ENCODE measurements around the gene PRR5.
"Not testable (repeated sequence)": the region's sequence is repeated elsewhere in the genome, so short reads cannot be mapped to it uniquely, and the experiment has no call there.

PRR5 gene

GRCh38 chr22:44737406-44738346 lies 35.7 kb downstream of the PRR5 start:
- no peak for DNase-seq

- DNase-seq, result no peak
These were observed 36.3 kb downstream of the PRR5 start for GRCh38 chr22:44738347-44738715.

DNA sequence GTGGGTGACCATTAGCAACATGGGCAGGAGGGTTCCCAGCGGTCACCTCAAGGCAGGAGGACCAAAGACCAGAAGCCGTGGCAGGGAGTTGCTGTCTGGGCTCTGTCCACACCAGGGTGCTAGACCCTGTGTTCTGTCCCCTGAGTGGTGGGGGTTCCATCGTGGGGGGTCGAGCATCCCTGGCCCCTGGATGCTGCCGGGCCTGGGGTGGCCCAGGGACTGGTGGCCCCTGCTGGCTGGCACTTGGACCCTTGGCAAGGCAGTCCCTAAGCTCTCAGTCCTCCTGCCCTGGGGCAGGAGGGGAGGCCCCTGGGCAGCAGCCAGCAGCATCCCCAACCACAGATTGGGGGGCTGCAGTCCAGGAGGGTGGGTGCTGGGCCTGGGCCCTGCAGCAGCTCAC lies 37.0 kb downstream of the PRR5 start:
- no peak for DNase-seq

DNA sequence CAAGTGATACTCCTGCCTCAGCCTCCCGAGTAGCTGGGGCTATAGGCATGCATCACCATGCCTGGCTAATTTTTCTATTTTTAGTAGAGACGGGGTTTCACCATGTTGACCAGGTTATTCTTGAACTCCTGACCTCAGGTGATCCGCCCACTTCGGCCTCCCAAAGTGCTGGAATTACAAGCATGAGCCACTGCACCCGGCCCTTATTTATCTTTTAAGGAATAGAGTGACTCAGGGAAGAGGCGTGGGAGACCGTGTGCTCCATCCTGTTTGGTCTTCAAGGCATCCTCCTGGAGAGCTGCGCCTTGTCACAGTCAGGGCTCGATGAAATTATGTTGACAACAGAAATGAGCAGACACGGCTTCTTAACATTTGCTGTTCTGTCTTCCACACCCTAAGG lies 37.7 kb downstream of the PRR5 start:
- DNase-seq, result not testable (repeated sequence)

DNA sequence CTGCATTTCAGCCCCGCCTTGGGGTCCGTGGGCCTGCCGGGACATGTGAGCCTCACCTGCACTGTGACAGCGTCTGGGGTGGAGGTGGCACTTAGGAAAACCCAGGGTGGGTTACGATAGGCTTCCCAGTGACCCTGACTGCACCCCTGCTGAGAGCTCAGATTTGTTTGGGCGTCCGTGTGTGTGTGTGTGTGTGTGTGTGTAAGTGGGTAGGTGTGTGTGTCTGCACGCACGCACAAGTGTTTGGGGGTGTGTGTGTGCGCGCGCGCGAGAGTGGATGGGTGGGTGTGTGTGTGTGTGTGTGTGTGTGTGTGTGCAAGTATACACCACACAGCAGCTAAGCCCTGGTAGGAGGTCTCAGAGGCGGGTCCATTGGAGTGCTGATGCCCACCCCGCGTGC lies 38.3 kb downstream of the PRR5 start:
- no peak for DNase-seq

DNA sequence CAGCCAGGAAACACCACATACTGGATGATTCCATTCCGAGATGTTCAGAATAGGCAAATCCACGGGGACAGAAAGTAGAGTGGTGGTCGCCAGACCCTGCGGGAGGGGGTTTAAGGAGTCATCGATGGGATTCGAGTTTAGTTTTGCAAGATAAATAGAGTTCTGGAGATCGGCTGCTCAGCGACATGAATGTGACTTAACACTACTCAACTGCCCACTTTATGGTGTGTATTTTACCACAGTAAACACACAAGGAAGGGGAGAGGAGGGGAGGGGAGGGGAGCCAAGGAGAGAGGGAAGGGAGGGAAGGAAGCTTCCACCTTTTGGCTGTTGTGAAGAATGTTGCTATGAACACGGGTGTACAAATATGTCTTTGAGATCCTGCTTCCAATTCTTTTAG lies 39.9 kb downstream of the PRR5 start:
- DNase-seq, result no peak

- DNase-seq, result no peak
These were observed 41.2 kb downstream of the PRR5 start for GRCh38 chr22:44743247-44743646.

GRCh38 chr22:44743804-44744211 lies 41.8 kb downstream of the PRR5 start:
- DNase-seq, result no peak

DNA sequence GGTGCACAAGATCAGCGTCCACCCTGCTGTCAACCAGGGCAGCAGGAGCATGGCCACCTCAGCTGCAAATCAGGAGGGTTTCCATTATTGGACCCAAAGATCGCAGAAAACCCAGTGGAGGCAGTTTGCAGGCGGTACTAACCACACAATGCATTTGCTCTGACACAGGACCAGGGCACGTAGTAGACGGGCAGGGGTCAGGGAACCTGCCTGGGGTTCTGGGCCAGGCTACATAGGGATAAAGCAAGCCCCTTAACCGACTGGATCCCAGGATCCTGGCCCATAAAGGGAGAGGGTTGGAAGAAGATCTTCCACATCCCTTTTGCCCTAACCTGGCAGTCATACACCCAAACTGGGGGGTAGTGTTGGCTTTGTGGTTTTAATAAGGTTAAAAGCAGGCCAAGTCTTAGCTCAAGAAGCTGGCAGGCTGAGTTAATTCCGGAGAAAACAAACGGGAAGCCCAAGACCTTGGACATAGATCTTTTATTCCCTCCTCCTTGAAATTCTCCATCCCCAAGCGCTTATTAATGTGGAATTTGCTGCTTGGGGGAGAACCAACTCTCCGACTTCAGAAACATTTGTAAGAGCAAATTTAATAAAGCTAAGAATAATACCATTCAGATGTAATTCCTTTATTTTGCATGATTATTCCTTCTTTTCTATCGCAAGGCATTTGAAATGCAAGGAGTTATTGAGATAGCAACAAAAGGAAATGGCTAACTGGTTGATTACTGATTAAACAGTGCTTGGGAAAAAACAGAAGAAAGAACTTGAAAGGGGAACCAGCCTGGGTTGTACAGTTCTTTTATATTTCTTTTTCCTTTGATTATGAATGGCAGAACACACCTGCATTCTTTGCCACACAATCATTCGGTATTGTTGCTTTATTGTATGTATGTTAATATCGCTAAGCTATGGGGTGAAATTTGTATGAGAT lies 44.1 kb downstream of the PRR5 start:
- DNase-seq, result no peak

GRCh38 chr22:44747784-44748127 lies 45.8 kb downstream of the PRR5 start:
- DNase-seq, result not testable (repeated sequence)

DNA sequence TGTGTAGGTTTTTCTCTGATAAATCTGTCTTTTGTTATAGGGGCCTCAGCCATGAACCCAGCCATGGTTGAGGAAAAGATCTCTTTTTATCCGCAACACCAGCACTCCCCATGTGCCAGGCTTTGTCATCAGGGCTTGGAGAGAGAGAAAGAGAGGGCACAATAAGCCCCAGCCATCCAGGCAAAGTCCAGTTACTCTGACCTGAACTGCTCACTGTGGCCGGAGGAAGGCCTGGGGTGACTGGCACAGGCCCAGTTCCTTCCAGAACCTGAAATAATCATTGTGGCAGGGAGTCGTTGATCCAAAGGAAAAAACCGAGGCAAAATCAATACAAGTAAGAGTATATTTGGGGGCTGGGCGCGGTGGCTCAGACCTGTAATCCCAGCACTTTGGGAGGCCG lies 46.5 kb downstream of the PRR5 start:
- no peak for DNase-seq

GRCh38 chr22:44750481-44750880 lies 48.5 kb downstream of the PRR5 start:
- no peak for DNase-seq

DNA sequence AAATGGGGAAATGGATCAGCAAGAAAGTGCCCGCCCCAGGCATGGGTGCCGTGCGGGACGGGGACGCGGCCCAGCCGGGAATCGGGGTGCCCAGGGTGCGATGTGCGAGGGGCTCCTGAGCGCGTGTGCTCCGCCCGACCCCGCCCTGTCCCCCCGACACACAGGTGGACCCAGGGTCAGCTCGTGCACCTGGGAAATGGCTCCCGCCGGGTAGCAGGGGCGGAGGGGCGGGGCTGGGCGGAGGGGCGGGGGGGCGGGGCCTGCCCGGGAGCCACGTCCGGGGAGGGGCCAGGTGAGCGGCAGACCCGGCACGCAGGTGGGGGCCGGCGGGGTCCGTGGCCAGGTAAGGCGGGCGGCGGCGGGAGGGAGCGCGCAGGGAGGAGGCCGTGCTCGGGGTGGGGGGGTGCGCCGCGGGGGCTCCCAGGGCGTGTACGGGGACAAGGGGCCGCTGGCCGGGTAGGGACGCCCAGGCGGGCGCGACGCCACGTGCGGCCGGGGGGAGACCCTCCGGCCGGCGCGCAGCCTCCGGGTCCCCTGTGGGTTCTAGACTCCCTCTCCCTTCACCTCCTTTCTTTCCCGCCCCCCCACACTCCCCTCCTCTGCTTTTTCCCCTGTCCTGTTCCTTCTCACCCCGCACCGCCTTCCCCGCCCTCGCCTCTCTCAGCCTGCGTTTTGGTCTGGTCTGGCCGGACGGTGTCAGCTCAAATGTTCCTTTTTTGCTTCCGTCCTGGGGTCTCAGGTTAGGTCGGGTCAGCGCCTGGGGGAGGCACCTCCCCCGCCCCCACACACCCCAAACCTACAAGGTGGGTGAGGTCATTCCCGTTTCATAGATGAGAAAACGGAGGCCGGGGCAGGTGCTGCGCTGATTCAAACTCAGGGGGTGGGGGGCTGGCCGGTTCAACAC lies 50.5 kb downstream of the PRR5 start, which contains the start of gene ARHGAP8:
Gene ARHGAP8 (plus strand): TSS at position 291 of the 904 bp plus-strand sequence. CDS start 33,953 bp downstream, outside the sequence.
- DNase-seq, result peak; percentile 50

DNA sequence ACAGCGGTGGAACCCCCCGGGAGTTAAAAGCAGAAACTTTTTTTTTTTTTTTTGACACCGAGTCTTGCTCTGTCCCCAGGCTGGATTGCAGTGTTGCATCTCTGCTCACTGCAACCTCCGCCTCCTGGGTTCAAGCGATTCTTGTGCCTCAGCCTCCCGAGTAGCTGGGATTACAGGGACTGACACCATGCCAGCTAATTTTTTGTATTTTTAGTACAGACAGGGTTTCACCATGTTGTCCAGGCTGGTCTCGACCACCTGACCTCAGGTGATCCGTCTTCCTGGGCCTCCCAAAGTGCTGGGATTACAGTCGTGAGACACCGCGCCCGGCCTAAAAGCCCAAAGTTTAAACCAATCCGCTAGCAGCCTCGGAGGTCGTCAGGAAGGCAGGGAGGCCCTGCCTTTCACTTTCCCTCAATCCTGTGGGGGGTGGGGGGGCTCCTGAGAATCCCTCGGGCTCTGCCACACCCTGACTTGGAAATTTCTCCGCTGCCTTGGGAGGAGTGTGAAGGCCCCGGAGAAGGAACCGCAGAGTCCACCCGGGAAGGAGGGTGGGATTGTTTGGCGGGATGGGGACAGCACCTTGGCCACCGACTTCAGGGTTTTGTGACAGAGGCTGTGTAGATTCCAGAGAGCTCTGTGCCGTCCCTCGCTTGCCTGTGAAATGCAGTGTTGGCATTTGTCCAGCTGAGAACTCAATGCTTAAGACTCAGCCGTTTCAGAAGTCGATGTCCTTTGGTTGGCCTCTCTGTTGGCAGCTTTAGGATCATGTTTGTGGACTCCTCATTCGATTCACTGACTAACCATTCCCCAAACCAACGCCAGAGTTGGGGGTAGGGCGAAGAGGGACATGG lies 51.4 kb downstream of the PRR5 start:
- no peak for DNase-seq

DNA sequence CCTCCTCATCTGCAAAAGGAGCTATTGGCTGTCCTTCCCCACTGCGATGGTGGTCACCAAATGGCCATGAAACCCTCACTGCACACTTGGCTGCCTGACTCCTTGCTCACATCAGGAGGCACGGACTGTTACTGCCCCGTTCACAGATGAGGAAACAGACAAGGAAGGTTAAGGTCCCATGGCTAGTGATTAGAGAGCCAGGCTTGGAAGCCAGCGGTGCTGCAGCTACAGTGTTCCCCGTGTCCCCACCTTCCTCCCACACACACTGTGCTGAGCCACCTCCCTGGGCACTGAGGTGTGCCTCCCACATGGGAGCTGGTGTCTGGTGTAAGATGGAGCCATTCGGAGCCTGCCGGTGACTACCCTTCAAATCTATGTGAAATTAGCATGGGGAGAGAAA lies 53.0 kb downstream of the PRR5 start:
- DNase-seq, result no peak

- no peak for DNase-seq
These were observed 53.4 kb downstream of the PRR5 start for GRCh38 chr22:44755417-44755816.

DNA sequence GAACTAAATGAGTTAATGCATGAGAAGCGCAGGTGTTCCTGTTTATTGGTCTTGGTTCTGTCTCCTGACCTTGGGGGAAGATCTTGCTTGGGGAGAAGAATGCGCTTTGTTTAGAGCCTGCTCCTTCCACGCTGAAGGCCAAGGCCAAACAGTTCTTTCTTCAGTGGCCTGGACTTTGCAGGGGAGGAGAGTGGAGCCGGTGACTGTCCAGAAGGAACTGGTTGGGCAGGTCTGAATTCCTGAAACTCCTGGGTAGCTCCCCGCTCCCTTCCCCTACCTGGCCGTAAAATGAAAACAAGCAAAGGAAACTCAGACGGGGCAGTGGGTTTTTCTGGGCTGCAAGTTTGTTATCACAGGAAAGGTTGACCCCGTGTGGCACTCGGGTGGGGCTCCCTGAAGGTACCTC lies 54.0 kb downstream of the PRR5 start:
- DNase-seq, result no peak

DNA sequence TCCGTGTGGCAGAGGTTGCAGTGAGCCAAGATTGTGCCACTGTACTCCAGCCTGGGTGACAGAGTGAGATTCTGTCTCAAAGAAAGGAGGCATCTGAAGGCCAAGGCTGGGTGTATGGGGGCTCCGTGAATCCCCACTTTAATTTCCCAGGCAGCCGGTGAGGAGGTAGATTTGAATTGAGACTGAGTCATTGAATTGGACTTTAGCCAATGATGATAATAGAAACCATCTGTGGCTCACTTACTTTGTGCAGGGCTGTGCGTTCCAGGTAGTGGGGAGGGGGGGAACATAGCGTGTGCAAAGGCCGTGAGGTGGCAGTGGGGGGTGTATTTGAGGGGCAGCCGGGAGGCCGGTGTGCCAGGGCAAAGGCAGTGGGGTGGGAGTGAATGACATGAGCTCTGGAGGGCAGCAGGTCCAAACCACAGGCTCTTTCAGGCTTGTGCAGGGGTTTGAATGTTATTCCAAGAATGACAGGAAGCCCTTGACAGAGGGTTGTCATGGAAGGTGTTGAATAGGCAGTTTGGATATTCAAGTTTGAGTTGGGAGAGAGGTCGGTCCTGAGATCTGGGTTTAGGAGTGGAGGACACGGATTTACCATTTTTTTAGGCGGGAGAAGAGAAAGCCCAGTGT lies 56.5 kb downstream of the PRR5 start:
- no peak for DNase-seq

DNA sequence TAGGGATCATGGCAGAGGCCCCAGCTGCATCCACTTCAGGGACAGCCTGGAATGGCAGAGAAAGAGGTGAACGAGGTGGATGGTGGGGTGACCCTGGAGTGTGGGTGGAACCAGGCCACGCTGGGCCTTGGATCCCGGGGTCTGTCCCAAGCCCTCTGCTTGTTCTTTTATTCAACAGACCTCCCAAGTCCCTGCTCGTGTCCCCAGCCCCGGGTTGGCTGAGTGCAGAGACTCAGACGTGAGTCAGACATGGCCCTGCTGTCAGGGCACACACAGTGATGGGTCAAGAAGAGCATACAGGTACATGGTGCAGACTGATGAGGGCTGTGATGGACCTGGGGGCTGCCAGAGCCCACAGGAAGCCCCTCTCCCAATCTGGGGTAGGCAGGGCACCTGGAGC lies 57.0 kb downstream of the PRR5 start:
- DNase-seq, result no peak

DNA sequence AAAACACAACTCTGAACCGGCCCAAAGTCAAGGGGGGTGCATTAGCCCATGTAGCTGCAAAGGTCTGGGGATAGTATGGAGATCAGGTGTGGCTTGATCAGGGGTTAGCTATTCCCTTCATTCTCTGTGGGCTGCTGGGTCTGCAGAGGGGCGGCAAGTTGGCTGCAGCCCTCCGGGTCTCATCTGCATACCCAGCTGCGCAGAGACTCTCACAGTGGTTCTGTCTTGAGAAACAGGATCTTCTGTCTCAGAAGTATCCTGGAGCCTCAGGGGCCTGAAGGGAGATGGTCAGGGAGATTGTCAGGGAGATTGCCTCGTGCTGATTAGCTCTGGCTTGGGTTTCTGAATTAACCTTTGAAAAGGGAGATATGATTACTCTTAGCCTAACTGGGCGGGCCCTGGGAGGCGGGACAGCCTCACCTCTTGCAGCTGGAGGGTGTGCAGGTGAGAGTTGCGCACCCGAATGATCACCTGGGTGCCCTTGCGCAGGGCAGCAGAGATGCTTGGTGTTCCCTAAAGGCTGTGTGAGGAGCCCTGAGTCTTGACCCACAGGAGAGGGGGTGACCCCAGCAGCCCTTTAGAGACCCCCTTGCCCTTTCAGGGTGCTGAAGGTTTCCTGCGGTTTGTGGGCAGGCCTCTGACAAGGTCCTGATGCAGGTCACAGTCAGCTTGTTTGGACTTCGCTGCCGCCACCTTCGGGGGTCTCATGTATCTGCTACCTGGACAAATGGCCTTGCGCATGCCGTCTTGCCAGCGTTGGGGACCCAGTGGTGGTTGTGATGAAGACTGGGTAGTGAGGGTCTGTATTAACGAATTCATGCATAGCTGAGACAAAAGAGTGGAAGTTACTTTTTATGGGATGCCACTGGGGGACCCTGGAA lies 57.7 kb downstream of the PRR5 start:
- no peak for DNase-seq

Measured in CD4-positive, alpha-beta T cell treated with Interleukin-17A for 4 hours (primary cell).